IMR-90 (cell line): ENCODE data around the gene ARHGAP12. TPM values are rescaled to one million over a fixed set of nuclear protein-coding genes. Genes with fewer than 3 reads are reported as not detected.

Experiments
- ATAC-seq: fragments of 200-7000 bp; cut with Tn5 transposase; 2 replicates; pipeline ENCODE4 v1.9.1; 2020; ENCODE audit warnings: low read depth, mild to moderate bottlenecking, moderate library complexity
- BruUV-seq: library from RNA; stranded (reverse); fragments of 400-500 nt; replicated peaks from 2 replicates; lab custom pipeline; 2021; lab: Mats Ljungman, UMichigan
- CTCF ChIA-PET: fragments of 300-600 bp; formaldehyde crosslinking; extraction: SDS; loops from one replicate; lab custom pipeline; 2021; ENCODE audit warnings: antibody characterized with exemption; lab: Yijun Ruan, JAX
- POLR2A ChIA-PET: fragments of 300-600 bp; sonication (Branson Sonifier 250); formaldehyde crosslinking; loops from one replicate; lab custom pipeline; 2022; ENCODE audit warnings: antibody characterized with exemption; ENCODE audit not compliant: unreplicated experiment; lab: Charles Lee
- DNase-seq: peaks from one replicate; pipeline ENCODE4 v3.0.0; 2013
- H2AFZ ChIP-seq: replicated peaks from 2 replicates; pipeline ENCODE3; 2013; ENCODE audit warnings: low read length, mild to moderate bottlenecking; ENCODE audit not compliant: poor library complexity
- H2AK5ac ChIP-seq: 2 replicates; pipeline ENCODE4 v1.6.1; 2013; ENCODE audit warnings: low read depth, low read length, inconsistent platforms
- H2AK9ac ChIP-seq: replicated peaks from 2 replicates; pipeline ENCODE3; 2013; ENCODE audit warnings: mild to moderate bottlenecking, low read depth, low read length, moderate library complexity; ENCODE audit not compliant: poor library complexity
- H2BK120ac ChIP-seq: 2 replicates; pipeline ENCODE4 v1.6.1; 2013; ENCODE audit warnings: low read depth, low read length, inconsistent platforms
- H2BK15ac ChIP-seq: 3 replicates; pipeline ENCODE4 v1.6.1; 2013; ENCODE audit warnings: low read depth, low read length, inconsistent platforms
- H2BK20ac ChIP-seq: 2 replicates; pipeline ENCODE4 v1.6.1; 2013; ENCODE audit warnings: low read depth, mild to moderate bottlenecking, inconsistent platforms, low read length, moderate library complexity
- H2BK5ac ChIP-seq: 2 replicates; pipeline ENCODE4 v1.6.1; 2013; ENCODE audit warnings: mild to moderate bottlenecking, low read depth, low read length, inconsistent platforms; ENCODE audit not compliant: poor library complexity, severe bottlenecking
- H3K14ac ChIP-seq: replicated peaks from 2 replicates; pipeline ENCODE4 v1.6.1; 2013; ENCODE audit warnings: low read depth, low read length, inconsistent platforms
- H3K18ac ChIP-seq: 2 replicates; pipeline ENCODE4 v1.6.1; 2013; ENCODE audit warnings: low read depth, low read length, control low read depth
- H3K23ac ChIP-seq: 2 replicates; pipeline ENCODE4 v1.6.1; 2013; ENCODE audit warnings: low read depth, low read length, inconsistent platforms
- H3K27ac ChIP-seq: 2 replicates; pipeline ENCODE4 v1.5.1; 2013; ENCODE audit warnings: mild to moderate bottlenecking, control low read depth, low read length; ENCODE audit not compliant: insufficient read depth
- H3K27me3 ChIP-seq: 2 replicates; pipeline ENCODE4 v1.6.1; 2013; ENCODE audit warnings: low read length; ENCODE audit not compliant: control insufficient read depth, insufficient read depth
- H3K36me3 ChIP-seq: 2 replicates; pipeline ENCODE4 v1.6.1; 2013; ENCODE audit warnings: low read length, mixed read lengths; ENCODE audit not compliant: control insufficient read depth, insufficient read depth
- H3K4ac ChIP-seq: 2 replicates; pipeline ENCODE4 v1.6.1; 2013; ENCODE audit warnings: low read depth, low read length, inconsistent platforms
- H3K4me1 ChIP-seq: 2 replicates; pipeline ENCODE4 v1.6.1; 2013; ENCODE audit warnings: low read length, mixed read lengths; ENCODE audit not compliant: control insufficient read depth, insufficient read depth
- H3K4me2 ChIP-seq: 2 replicates; pipeline ENCODE4 v1.6.1; 2013; ENCODE audit warnings: low read depth, mild to moderate bottlenecking, control low read depth, low read length, moderate library complexity
- H3K4me3 ChIP-seq: 2 replicates; pipeline ENCODE4 v1.5.1; 2013; ENCODE audit warnings: low read depth, mild to moderate bottlenecking, control low read depth, low read length, moderate library complexity; ENCODE audit not compliant: insufficient read depth
- H3K56ac ChIP-seq: 2 replicates; pipeline ENCODE4 v1.6.1; 2013; ENCODE audit warnings: low read length, inconsistent platforms; ENCODE audit not compliant: insufficient read depth; ENCODE audit errors: extremely low read depth
- H3K79me1 ChIP-seq, 2 experiments: 2 replicates each; pipeline ENCODE4 v1.6.1; 2013; ENCODE audit warnings: low read length in 2 of 2, inconsistent platforms in 1 of 2, low read depth in 1 of 2
- H3K9ac ChIP-seq: 2 replicates; pipeline ENCODE4 v1.6.1; 2013; ENCODE audit warnings: low read depth, low read length, control low read depth
- H3K9me1 ChIP-seq: 2 replicates; pipeline ENCODE4 v1.6.1; 2013; ENCODE audit warnings: low read length, inconsistent platforms; ENCODE audit not compliant: insufficient read depth
- H3K9me3 ChIP-seq: 2 replicates; pipeline ENCODE4 v1.6.1; 2013; ENCODE audit warnings: low read length; ENCODE audit not compliant: control insufficient read depth, insufficient read depth
- H4K20me1 ChIP-seq: 2 replicates; pipeline ENCODE4 v1.6.1; 2013; ENCODE audit warnings: low read length, inconsistent platforms; ENCODE audit not compliant: insufficient read depth
- H4K5ac ChIP-seq: 2 replicates; pipeline ENCODE4 v1.6.1; 2013; ENCODE audit warnings: mild to moderate bottlenecking, low read depth, low read length, control low read depth
- H4K8ac ChIP-seq, 2 experiments: 2 replicates each; pipeline ENCODE4 v1.6.1; 2013; ENCODE audit warnings: low read depth in 2 of 2, low read length in 2 of 2, control low read depth in 1 of 2, inconsistent platforms in 1 of 2
- H4K91ac ChIP-seq: 2 replicates; pipeline ENCODE4 v1.6.1; 2013; ENCODE audit warnings: low read depth, low read length, inconsistent platforms; ENCODE audit not compliant: insufficient read depth
- POLR2A ChIP-seq: IDR thresholded peaks from 2 replicates; pipeline ENCODE4 v1.6.1; 2012; ENCODE audit warnings: mild to moderate bottlenecking, low read depth, low read length
- RFX5 ChIP-seq: IDR thresholded peaks from 2 replicates; pipeline ENCODE4 v1.8.0; 2012; ENCODE audit warnings: low read depth, mild to moderate bottlenecking, low read length, moderate library complexity
- WGBS, 2 experiments: methylation state at CpG; one replicate each; pipeline versions ENCODE4 v1.1.5 to v1.1.7; 2013; ENCODE audit warnings: missing lambda C conversion rate in 2 of 2; ENCODE audit not compliant: insufficient read length in 1 of 2; ENCODE audit errors: extremely low coverage in 2 of 2; 5-methylcytosine and 5-hydroxymethylcytosine counted together
- dilution Hi-C: fragments of 300-500 bp; cut with HindIII; formaldehyde crosslinking; loops from one replicate; pipeline ENCODE4 v1.14.3; 2018; ENCODE audit warnings: low sequenced_read_pairs; ENCODE audit not compliant: unreplicated experiment
- in situ Hi-C: fragments of 300-500 bp; cut with MboI; formaldehyde crosslinking; loops from 3 replicates; pipeline ENCODE4 v1.14.3; 2019; ENCODE audit warnings: low sequenced_read_pairs, inconsistent platforms, mixed read lengths
- intact Hi-C: fragments of 100-400 bp; cut with micrococcal nuclease; formaldehyde crosslinking; loops from 2 replicates; pipeline ENCODE4 v1.10.0; 2022
- polyA plus RNA-seq, 3 experiments: library from polyadenylated mRNA; depleted of rRNA; stranded (reverse); fragments of >200 nt; gene quantifications; 2 replicates each; pipeline ENCODE4 v1.2.3, GENCODE V29; 2012; ENCODE audit warnings: low replicate concordance in 1 of 3
- total RNA-seq: library from RNA; depleted of rRNA; stranded (reverse); fragments of >200 nt; gene quantifications from 2 replicates; pipeline ENCODE4 v1.2.3, GENCODE V29; 2012

ARHGAP12 gene
- total and polyA plus RNA-seq, 2 of the 4 experiments (the other 2 are of a cell fraction): 9.0 to 28.5 TPM

- H4K5ac ChIP-seq: no peak overlapping the region
These were observed 63.7 kb downstream of the ARHGAP12 start for GRCh38 chr10:31864834-31865518.

More at GRCh38 chr10:31864834-31865518, 63.7 kb downstream of the ARHGAP12 start:
- Histone ChIP-seq H3K18ac (no peak overlapping the region; the same call in none of the 2 replicates), H3K4ac (no peak overlapping the region), H4K91ac (no peak overlapping the region), H3K79me1 (peaks cover 21 to 53% of the 10 kb centered on the region in 2 experiments), H3K9ac (no peak overlapping the region; the same call in 1 of the 2 replicates), H3K4me3 (peak overlapping the region; percentile 22; the same call in 1 of the 2 replicates), H3K36me3 (peaks cover 2% of the 10 kb centered on the region; the same call in 1 of the 2 replicates), H2BK15ac (no peak overlapping the region), H3K4me2 (peak overlapping the region; percentile 87; the same call in 1 of the 2 replicates), H2BK120ac (no peak overlapping the region), H2BK20ac (no peak overlapping the region), H2AK9ac (no peak overlapping the region), H2BK5ac (peak overlapping the region; percentile 15), H3K27me3 (no peaks in the 10 kb centered on the region), H3K14ac (no peak overlapping the region), H3K27ac (no peak overlapping the region), H3K23ac (no peak overlapping the region), H2AFZ (no peak overlapping the region), H3K9me3 (no peaks in the 10 kb centered on the region), H3K4me1 (peaks cover 6% of the 10 kb centered on the region), H3K56ac (no peak overlapping the region), H4K8ac (no peak overlapping the region; a peak in 1 of 4 replicates), H2AK5ac (no peak overlapping the region), H3K9me1 (no peaks in the 10 kb centered on the region; the same call in none of the 2 replicates), H4K20me1 (peaks cover 22% of the 10 kb centered on the region)
- POLR2A ChIA-PET: no interaction called here
- dilution Hi-C loops: no loop called here
- DNase-seq: peak; percentile 54
- CTCF ChIA-PET: no interaction called here
- ATAC-seq: peak; percentile 69
- 0% methylated on average over 2 of the region's 5 CpGs; no CpG with 5 or more reads in 1 of the 2 experiments for WGBS, 2 experiments
- in situ Hi-C loops: loop anchor here (25.0 kb wide), 1 partner anchor 347 kb away; no protein-coding TSS in a partner anchor
- no TSS peak for BruUV-seq
- intact Hi-C loops: loop anchor here (5.0 kb wide), 2 partner anchors 42 to 62 kb away; partner anchors contain the start of gene ARHGAP12
- no peak for TF ChIP-seq POLR2A
- 0 out of 2 replicates have a peak, but pooled peaks have one; percentile 32 for TF ChIP-seq RFX5
